CD4-positive, alpha-beta T cell treated with Interleukin-15 for 4 hours (primary cell): Measurements from ENCODE around the gene MAPK4.

Experiments used
- DNase-seq: peaks from one replicate; pipeline ENCODE4 v3.0.0-alpha.2; 2020; ENCODE audit warnings: low spot score

The MAPK4 gene

DNA sequence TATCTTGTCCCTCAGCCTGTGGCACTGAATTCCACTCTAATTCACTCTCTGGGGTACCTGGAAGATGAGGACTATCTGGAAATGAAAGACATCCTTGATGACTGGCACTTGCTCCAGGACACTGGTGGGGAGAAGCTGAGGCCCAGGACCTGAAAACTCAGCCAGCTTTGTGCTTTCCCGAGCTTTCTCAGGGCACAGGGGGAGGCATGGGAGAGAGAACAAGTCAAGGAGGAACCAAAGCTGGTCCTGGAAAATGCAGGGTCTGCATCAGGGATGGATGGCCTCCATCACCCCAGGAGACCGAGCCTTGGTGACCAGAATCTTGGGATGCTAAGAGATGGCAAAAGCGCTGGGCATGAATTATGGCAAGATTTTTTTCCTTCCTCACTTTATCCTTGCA, 65.1 kb downstream of the MAPK4 start:
- DNase-seq = no peak

GRCh38 chr18:50626317-50626716, 66.4 kb downstream of the MAPK4 start:
- DNase-seq = no peak

DNA sequence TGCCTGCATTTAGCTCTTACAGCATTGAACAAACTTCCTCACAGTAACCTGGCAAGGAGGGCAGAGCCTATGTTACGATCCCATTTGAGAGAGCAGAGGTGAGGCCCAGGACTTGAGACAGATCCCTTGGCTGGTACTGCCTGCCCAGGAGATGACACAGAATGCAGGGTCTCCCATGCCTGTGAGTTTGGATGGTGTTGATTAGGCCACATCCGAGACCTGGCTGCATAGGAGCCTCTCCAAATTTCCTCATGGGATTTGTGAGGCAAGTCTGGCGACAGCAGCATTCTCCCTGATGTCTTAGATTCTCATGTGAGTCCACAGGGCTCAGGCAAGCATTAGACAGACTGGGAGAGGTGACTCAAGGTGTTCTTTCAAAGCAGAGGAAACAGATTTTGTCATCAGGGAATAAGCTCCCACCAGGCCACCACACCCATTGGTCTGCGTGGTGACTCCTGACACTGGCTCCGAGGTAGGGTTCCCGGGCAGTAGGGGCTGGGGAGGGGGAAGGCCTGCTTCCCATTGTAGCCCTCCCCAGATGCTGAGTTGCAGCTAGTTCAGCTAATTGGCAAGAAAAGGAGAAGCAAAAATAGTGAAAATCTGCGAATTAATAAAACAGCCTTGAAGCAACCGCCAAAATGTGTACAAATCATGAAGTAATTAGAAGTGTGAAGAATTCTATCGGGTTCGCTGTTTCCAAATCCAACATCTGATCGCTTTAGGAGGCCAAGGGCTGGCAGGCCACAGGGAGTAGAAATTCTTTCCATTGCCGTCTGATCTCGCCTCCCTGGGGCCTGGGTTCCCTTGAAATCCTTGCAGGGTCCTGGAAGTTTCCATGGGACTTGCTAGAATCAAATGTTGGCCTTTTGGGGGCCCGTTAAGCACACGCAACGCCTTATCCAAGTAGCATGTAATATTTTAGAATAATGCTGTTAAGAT, 68.0 kb downstream of the MAPK4 start:
- DNase-seq = no peak

- no peak for DNase-seq
Measured at GRCh38 chr18:50628533-50628905, 68.6 kb downstream of the MAPK4 start.

DNA sequence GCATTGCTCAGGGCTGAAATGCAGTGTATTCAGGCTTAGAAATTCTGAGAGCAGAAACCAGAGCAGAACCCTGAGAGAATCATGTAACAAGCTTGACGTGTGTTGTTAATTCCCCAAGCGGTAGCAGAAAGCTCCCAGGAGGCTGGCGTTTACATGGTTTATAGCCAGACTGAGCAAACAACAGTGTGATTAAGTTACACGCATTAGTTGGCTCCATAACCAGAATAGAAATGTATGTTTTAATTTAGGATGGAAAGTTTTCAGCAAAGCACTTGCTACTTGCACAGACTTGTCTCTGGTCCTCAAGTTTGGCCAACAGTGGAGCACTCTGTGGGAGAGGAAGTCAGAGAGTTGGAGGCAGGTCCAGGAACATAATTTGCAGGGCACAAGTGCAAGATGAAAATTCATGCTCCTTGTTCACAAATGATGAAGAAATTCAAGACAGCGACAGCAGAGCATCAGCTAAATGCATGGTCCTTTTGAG, 69.3 kb downstream of the MAPK4 start:
- DNase-seq = no peak

- DNase-seq = no peak
Measured at GRCh38 chr18:50630895-50631294, 71.0 kb downstream of the MAPK4 start.

GRCh38 chr18:50632895-50633515, 73.1 kb downstream of the MAPK4 start:
- no peak for DNase-seq

DNA sequence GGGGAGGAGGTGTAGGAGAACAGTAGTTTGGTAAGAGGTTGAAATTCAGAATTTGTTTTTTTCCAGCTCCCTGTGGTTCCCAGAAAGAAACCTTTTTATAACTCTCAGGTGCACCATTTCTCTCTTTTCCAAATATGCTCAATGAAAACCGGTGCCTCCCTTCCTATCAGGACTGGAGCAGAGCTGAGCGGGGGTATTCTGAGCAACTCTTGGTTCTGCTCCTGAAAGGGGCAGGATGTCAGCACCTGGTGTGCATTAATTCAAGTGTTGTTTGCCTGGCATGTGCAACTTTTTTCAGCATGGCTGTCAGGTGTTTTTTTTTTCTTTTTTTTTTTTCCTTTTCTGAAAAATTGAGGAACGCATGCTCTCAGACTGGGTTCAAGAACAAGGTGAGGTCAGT, 74.1 kb downstream of the MAPK4 start:
- no peak for DNase-seq

DNA sequence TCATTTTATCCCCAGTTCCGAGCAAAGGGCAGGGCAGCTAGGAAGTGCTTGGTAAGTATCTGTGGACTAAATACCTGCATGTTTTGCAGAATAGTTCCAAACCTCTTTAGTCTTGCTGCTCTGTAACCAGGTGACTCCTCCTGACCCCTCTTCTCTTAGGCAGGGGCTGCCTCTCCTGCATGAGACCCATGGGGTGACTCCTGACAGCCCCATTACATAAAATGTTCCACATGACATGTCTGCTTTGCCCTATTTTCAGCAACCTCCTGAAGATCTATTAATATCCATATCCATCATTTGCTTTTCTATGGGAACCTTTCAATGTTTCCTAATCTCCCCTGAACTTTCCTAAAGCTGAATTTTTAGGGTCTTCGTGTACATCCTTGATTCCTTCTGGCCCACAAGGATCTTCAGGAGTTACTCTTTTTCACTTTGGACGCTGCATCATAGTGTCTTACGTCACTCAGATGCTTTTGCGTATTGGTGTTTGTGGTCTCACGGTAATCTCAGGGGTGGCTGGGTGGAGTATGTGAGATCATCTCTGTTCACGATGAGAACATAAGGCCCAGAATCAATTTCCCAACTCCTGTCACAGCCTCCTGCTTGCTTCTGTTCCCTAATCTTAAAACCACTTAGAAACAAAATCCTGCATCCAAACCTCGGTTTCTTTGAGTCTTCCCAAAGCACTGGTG, 76.6 kb downstream of the MAPK4 start:
- no peak for DNase-seq

GRCh38 chr18:50638016-50638883, 78.4 kb downstream of the MAPK4 start:
- DNase-seq = no peak

- DNase-seq = no peak
Measured at GRCh38 chr18:50638884-50639420, 79.1 kb downstream of the MAPK4 start.

- DNase-seq = no peak
Measured at GRCh38 chr18:50639711-50640110, 79.8 kb downstream of the MAPK4 start.

- no peak for DNase-seq
Measured at GRCh38 chr18:50642439-50642838, 82.6 kb downstream of the MAPK4 start.

DNA sequence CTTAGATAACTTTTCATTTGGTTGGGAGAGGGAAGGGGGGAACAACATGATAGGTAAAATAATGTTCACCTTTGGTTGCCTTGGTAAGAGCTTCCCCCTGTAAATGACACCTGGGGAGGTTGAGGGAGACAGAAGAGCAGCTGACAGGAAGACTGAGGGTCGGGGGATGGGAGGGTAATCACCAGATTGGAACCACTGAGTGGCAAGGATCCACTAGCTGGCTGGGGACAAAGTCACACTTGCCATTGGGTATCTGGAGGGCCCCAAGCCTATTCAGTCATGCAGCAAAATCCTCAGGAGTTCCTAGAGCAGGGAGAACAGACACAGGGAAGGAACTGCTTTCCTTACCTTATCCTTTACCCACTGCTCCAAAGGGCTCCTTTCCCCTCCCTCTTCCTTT, 84.3 kb downstream of the MAPK4 start:
- DNase-seq = no peak

DNA sequence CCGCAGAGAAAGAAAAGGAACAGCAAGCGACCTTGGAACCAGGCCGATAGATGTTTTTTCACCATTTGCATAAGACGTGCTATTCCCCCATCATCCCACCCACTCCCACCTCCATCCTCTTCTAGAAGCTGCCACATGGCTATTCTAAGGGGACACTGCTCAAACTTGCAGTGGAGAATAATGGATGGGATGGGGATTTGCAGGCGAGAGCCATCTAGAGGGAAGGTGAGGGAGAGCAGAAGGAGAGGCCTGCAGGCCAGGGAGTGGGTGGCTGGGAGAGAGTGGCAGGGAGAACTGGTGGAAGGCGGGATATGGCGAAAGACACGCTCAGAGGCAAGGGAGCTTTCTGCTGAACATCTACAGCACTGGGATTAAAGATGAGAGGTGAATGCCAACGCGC, 84.9 kb downstream of the MAPK4 start:
- no peak for DNase-seq

GRCh38 chr18:50647237-50647636, 87.3 kb downstream of the MAPK4 start:
- no peak for DNase-seq

DNA sequence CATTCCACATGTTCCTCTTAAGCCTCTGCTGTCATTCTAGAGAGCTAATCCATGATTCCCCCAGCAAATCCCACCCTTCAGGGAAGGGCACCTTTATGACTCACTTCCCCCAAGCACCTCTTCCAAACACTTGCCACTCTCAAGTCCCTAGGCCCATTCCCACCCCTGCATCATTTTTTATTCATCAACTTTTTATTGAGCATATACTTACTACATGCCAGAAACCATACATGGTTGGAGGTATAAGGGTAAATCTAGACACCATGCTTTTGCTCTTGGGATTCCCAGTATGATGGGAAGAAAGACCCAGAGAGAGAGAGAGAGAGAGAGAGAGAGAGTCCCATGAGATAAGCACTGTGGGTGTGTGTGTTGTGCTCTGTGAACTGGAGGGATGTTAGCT, 87.9 kb downstream of the MAPK4 start:
- DNase-seq = no peak

DNA sequence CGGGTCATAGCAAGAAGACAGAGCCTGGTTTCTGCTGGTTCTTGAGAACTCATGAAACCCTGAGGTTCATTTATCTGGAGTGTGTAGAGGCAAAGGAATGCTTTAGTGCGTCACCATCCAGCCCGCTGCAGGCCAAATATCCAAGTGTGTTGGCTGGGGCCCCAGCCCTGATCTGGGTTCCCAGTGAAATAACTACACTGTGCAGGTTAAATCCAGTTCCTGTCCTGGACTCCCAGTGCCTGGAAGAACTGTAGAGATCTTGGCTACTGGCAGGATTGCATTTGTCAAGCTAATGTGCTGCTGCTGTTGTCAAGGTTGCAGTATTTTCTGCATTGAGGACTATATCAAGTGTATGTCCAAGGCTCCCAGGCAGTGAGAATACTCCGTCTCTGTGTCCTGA, 89.9 kb downstream of the MAPK4 start:
- no peak for DNase-seq

DNA sequence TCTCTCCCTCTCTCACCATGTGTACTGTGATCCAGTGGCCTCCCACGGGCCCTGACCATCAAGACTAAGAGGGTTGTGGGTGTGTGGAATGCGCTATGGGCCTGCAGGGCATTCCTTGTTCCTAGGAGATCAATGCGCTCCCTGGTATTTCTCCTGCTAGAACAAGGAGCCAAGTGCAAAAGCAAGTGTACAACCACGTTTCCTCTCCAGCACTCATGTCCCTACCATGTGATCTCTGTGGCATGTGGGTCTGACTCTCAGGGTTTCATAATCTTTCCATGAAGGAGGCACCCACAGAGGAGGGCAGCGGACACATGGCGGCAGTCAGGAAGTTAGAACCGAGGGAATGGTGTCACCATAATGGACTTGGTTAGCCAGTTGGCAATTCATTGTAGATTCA, 91.4 kb downstream of the MAPK4 start:
- no peak for DNase-seq

- no peak for DNase-seq
Measured at GRCh38 chr18:50653402-50654093, 93.7 kb downstream of the MAPK4 start.

- no peak for DNase-seq
Measured at GRCh38 chr18:50654211-50654610, 94.3 kb downstream of the MAPK4 start.
